ENCODE measurements around the gene ME3.

The ME3 gene

GRCh38 chr11:86518211-86518610, 154.2 kb downstream of the ME3 start:
- no peaks in the 10 kb centered on the region for H3K9me3 Mint-ChIP-seq
- DNase-seq (ENCODE audit: low spot score in 2 of 2) = no peak
- H3K27ac Mint-ChIP-seq = no peak overlapping the region
- no peak overlapping the region for H3K4me3 Mint-ChIP-seq
- no peaks in the 10 kb centered on the region for H3K36me3 Mint-ChIP-seq
- peaks cover 8% of the 10 kb centered on the region for H3K4me1 Mint-ChIP-seq
- no peak for ATAC-seq (ENCODE audit: low read depth)
- H3K27me3 Mint-ChIP-seq = peaks cover 4% of the 10 kb centered on the region

- Mint-ChIP-seq H3K9me3 (no peaks in the 10 kb centered on the region), H3K27ac (no peak overlapping the region), H3K4me3 (no peak overlapping the region), H3K4me1 (peaks cover 8% of the 10 kb centered on the region), H3K27me3 (no peaks in the 10 kb centered on the region), H3K36me3 (no peaks in the 10 kb centered on the region)
- DNase-seq (ENCODE audit: low spot score in 2 of 2) (no peak), ATAC-seq (ENCODE audit: low read depth) (no peak)
These were observed 154.9 kb downstream of the ME3 start for GRCh38 chr11:86517557-86517956.

DNA sequence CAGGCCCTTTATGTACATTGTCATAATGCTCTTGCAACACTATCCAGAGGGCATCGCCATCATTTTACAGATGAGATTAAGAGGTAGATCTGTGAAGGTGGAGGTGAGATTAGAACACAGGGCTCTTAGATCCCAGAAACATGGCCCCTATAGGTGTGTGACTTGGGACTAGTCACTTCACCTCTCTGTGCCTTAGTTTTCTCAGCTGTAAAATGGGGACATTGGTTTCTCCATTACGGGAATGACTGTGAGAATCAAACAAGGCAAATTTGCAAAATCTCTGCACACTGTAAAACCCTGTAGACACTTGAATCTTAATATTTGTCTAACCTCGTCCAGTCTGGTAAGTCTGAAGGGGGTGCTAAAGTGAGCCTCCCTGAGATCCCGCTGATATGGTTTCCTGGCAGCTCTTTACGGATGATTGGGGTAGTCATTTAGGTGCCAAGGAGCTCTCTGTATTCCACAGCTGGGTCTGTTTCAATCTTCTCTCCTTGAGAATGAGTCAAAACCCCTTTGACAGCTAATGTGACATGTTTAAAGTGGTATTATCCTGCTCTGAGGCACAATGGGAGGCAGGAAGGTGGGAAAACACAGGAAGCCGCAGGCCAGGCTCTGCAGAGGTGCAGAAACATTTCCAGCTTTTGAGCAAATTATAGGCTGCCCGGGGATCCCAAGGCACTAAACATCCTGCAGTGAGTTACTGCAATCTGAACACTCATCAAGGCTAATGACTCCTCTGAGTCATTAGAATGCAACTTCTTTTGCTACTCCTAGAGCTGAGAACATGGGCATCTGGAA, 156.9 kb downstream of the ME3 start:
- H3K27me3 Mint-ChIP-seq = no peaks in the 10 kb centered on the region
- peaks cover 8% of the 10 kb centered on the region for H3K4me1 Mint-ChIP-seq
- no peak overlapping the region for H3K4me3 Mint-ChIP-seq
- no peak overlapping the region for H3K27ac Mint-ChIP-seq
- no peaks in the 10 kb centered on the region for H3K36me3 Mint-ChIP-seq
- ATAC-seq (ENCODE audit: low read depth) (no peak), DNase-seq (ENCODE audit: low spot score in 2 of 2) (no peak)
- H3K9me3 Mint-ChIP-seq = no peaks in the 10 kb centered on the region

GRCh38 chr11:86514453-86514852, 158.0 kb downstream of the ME3 start:
- DNase-seq (ENCODE audit: low spot score in 2 of 2) = no peak
- H3K36me3 Mint-ChIP-seq = no peaks in the 10 kb centered on the region
- H3K9me3 Mint-ChIP-seq = no peaks in the 10 kb centered on the region
- no peak overlapping the region for H3K4me3 Mint-ChIP-seq
- peak; percentile 89 for ATAC-seq (ENCODE audit: low read depth)
- peak overlapping the region; percentile 69 for H3K27ac Mint-ChIP-seq
- H3K27me3 Mint-ChIP-seq = no peaks in the 10 kb centered on the region
- H3K4me1 Mint-ChIP-seq = peaks cover 8% of the 10 kb centered on the region

GRCh38 chr11:86513746-86514373, 158.6 kb downstream of the ME3 start:
- Mint-ChIP-seq H3K9me3 (no peaks in the 10 kb centered on the region), H3K4me1 (peaks cover 8% of the 10 kb centered on the region), H3K27ac (peak overlapping the region; percentile 69), H3K36me3 (no peaks in the 10 kb centered on the region), H3K27me3 (no peaks in the 10 kb centered on the region), H3K4me3 (no peak overlapping the region)
- no peak for DNase-seq (ENCODE audit: low spot score in 2 of 2)
- ATAC-seq (ENCODE audit: low read depth) = peak; percentile 51

DNA sequence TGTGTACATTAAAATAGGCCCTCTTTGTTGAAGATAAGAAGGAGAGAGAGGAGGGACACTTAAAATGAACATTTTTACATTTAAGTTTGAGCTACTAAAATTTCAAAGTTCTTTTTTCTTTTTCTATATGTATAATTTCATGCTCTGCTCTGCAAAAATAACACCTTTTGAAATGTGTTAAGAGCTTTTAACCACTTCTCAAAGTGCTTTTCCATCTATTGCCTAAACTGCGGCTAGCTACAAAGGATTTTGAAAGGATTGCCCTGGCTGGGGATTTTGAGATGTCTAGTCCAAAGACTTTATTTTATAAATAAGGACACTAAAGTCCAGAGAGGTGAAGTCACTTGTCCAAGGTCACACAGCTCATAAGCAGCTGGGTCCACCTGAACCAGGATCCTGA, 159.3 kb downstream of the ME3 start:
- no peaks in the 10 kb centered on the region for H3K9me3 Mint-ChIP-seq
- peaks cover 8% of the 10 kb centered on the region for H3K4me1 Mint-ChIP-seq
- no peak overlapping the region for H3K4me3 Mint-ChIP-seq
- no peak overlapping the region for H3K27ac Mint-ChIP-seq
- ATAC-seq (ENCODE audit: low read depth) (no peak), DNase-seq (ENCODE audit: low spot score in 2 of 2) (no peak)
- no peaks in the 10 kb centered on the region for H3K27me3 Mint-ChIP-seq
- no peaks in the 10 kb centered on the region for H3K36me3 Mint-ChIP-seq

GRCh38 chr11:86511086-86511551, 161.3 kb downstream of the ME3 start:
- no peak overlapping the region for H3K4me3 Mint-ChIP-seq
- no peak for DNase-seq (ENCODE audit: low spot score in 2 of 2)
- H3K9me3 Mint-ChIP-seq = no peaks in the 10 kb centered on the region
- H3K36me3 Mint-ChIP-seq = no peaks in the 10 kb centered on the region
- H3K4me1 Mint-ChIP-seq = peaks cover 8% of the 10 kb centered on the region
- H3K27ac Mint-ChIP-seq = no peak overlapping the region
- ATAC-seq (ENCODE audit: low read depth) = no peak
- H3K27me3 Mint-ChIP-seq = no peaks in the 10 kb centered on the region

- no peak overlapping the region for H3K4me3 Mint-ChIP-seq
- DNase-seq (ENCODE audit: low spot score in 2 of 2) (no peak), ATAC-seq (ENCODE audit: low read depth) (no peak)
- H3K4me1 Mint-ChIP-seq = peaks cover 8% of the 10 kb centered on the region
- H3K27me3 Mint-ChIP-seq = no peaks in the 10 kb centered on the region
- H3K9me3 Mint-ChIP-seq = no peaks in the 10 kb centered on the region
- H3K27ac Mint-ChIP-seq = no peak overlapping the region
- no peaks in the 10 kb centered on the region for H3K36me3 Mint-ChIP-seq
These were observed 161.7 kb downstream of the ME3 start for GRCh38 chr11:86510674-86511073.

- Mint-ChIP-seq H3K27ac (no peak overlapping the region), H3K27me3 (no peaks in the 10 kb centered on the region), H3K4me3 (no peak overlapping the region), H3K4me1 (peaks cover 8% of the 10 kb centered on the region), H3K9me3 (no peaks in the 10 kb centered on the region), H3K36me3 (no peaks in the 10 kb centered on the region)
- no peak for ATAC-seq (ENCODE audit: low read depth)
- DNase-seq (ENCODE audit: low spot score in 2 of 2) = no peak
These were observed 162.3 kb downstream of the ME3 start for GRCh38 chr11:86510097-86510496.

GRCh38 chr11:86509588-86509974, 162.8 kb downstream of the ME3 start:
- H3K27me3 Mint-ChIP-seq = no peaks in the 10 kb centered on the region
- H3K9me3 Mint-ChIP-seq = no peaks in the 10 kb centered on the region

DNA sequence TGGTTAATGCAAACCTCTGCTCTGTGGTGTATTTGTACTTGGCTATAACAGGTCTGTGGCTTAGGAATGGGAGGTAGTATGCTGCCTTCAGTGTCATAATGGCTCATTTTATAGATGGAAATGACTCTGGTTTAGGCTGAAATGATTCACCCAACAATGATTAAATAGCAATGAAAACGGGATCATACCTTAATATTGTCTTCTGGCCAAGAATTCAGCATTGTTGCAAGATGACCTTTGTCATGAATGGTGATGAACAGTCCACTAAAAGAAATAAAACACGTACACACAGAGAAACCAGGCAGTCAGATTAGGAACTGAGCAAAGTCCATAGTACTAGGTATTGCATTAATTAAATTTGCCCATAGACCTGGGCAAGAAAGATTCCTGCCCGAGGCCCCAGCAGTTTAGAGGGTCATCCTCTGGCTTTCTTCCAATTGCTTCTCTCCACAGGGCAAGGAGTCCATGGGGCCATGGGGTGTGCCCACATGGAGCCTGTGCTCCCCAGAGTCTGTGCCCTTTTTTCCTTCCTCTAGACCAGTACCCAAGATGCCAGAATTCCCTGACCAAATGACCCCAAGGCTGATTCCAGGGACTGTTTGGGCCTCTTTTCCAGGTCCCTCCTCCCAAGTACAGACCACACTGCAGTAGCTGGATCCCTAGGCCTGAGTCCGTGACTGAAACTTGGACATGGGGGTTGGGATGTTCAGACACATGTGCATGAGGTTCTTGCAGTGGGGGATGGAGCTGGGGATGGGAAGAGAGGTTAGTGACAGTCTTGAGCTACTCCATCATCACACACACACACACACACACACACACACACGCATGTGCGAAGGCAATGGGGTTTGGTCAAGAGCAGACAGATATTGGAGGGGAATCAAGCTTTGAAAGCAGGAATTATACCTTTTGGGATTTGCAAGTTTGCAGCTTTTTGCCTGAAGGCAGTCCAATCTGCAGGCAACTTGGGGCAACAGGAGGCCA, 163.5 kb downstream of the ME3 start:
- Mint-ChIP-seq H3K27ac (no peak overlapping the region), H3K27me3 (no peaks in the 10 kb centered on the region), H3K36me3 (no peaks in the 10 kb centered on the region), H3K4me1 (peaks cover 3% of the 10 kb centered on the region), H3K4me3 (no peak overlapping the region), H3K9me3 (no peaks in the 10 kb centered on the region)
- ATAC-seq (ENCODE audit: low read depth) (no peak), DNase-seq (ENCODE audit: low spot score in 2 of 2) (no peak)

More at GRCh38 chr11:86509588-86509974, 162.8 kb downstream of the ME3 start:
- no peak for DNase-seq (ENCODE audit: low spot score in 2 of 2)
- Mint-ChIP-seq H3K4me1 (peaks cover 8% of the 10 kb centered on the region), H3K27ac (no peak overlapping the region), H3K36me3 (no peaks in the 10 kb centered on the region), H3K4me3 (no peak overlapping the region)
- ATAC-seq (ENCODE audit: low read depth) = no peak

- Mint-ChIP-seq H3K9me3 (no peaks in the 10 kb centered on the region), H3K27ac (no peak overlapping the region), H3K4me3 (no peak overlapping the region), H3K27me3 (no peaks in the 10 kb centered on the region), H3K36me3 (no peaks in the 10 kb centered on the region), H3K4me1 (no peaks in the 10 kb centered on the region)
- no peak for DNase-seq (ENCODE audit: low spot score in 2 of 2)
- ATAC-seq (ENCODE audit: low read depth) = no peak
These were observed 165.1 kb downstream of the ME3 start for GRCh38 chr11:86507249-86507845.

DNA sequence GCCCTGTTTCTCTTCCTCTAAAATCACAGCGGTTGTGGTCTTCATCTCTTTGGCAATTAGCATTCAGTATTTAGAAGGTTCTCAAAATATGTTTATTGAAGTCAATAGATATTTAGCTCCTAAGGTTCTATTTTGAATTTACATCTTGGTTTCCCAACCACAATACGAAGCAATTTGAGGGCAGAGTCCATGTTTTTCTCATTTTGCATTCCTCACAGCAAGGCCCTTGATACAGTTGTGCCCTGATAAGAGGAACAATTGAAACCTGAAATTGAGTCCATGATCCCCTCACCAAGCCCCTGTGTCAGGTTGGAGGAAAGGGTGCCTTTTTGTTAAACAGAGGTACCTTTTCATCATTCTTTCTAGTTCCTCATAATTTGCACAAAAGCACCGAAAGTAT, 166.2 kb downstream of the ME3 start:
- DNase-seq (ENCODE audit: low spot score in 2 of 2) = no peak
- Mint-ChIP-seq H3K4me3 (no peak overlapping the region), H3K27me3 (no peaks in the 10 kb centered on the region), H3K27ac (no peak overlapping the region), H3K9me3 (no peaks in the 10 kb centered on the region), H3K4me1 (no peaks in the 10 kb centered on the region), H3K36me3 (no peaks in the 10 kb centered on the region)
- ATAC-seq (ENCODE audit: low read depth) = no peak
